ENCODE measurements around the gene SSR2. TPM values are rescaled to one million over a fixed set of nuclear protein-coding genes. Genes with fewer than 3 reads are reported as not detected.
"Not testable (repeated sequence)": the region's sequence is repeated elsewhere in the genome, so short reads cannot be mapped to it uniquely, and the experiment has no call there.

The SSR2 gene
- total RNA-seq, 1 donor from 2014 or later, result 236 TPM

- H4K20me1 ChIP-seq (ENCODE audit: insufficient read depth, low read length), result peaks cover 8% of the 10 kb centered on the region
- peaks cover 9% of the 10 kb centered on the region for H3K4me1 ChIP-seq (ENCODE audit: insufficient read depth, low read length)
- Mint-ChIP-seq H3K9me3 (ENCODE audit: unreplicated experiment) (peaks cover 1% of the 10 kb centered on the region), H3K27ac (ENCODE audit: unreplicated experiment) (no peak overlapping the region), H3K4me1 (ENCODE audit: low read depth, unreplicated experiment) (no peaks in the 10 kb centered on the region), H3K4me3 (ENCODE audit: unreplicated experiment) (no peak overlapping the region), H3K36me3 (ENCODE audit: low read depth, unreplicated experiment) (peaks cover 34% of the 10 kb centered on the region), H3K27me3 (ENCODE audit: low read depth, unreplicated experiment) (no peaks in the 10 kb centered on the region)
- no peak overlapping the region for H2AFZ ChIP-seq (ENCODE audit: low read depth, low read length)
- no peak overlapping the region for H3K4me2 ChIP-seq (ENCODE audit: low read length)
- no peak overlapping the region for H3K4me3 ChIP-seq (ENCODE audit: insufficient read depth, low read depth, low read length)
- no peaks in the 10 kb centered on the region for H3K9me3 ChIP-seq (ENCODE audit: insufficient read depth, low read depth, low read length)
- no peaks in the 10 kb centered on the region for H3K27me3 ChIP-seq (ENCODE audit: insufficient read depth, low read length)
- H3K79me2 ChIP-seq (ENCODE audit: insufficient read depth, low read length), result no peaks in the 10 kb centered on the region
- no peak overlapping the region for H3K27ac ChIP-seq (ENCODE audit: low read depth, low read length)
- FAIRE-seq (no peak), DNase-seq (ENCODE audit: low read depth) (no peak)
- no peak overlapping the region for H3K9ac ChIP-seq (ENCODE audit: low read length)
- H3K36me3 ChIP-seq (ENCODE audit: insufficient read depth, low read length), result peaks cover 28% of the 10 kb centered on the region
- no peak for TF ChIP-seq EZH2 (IDR thresholded peaks at IDR 0.05; ENCODE audit: insufficient read depth, low read length)
- no peak for TF ChIP-seq CTCF (IDR thresholded peaks at IDR 0.05; ENCODE audit: insufficient read depth, low read depth, low read length)
Measured at GRCh38 chr1:156045076-156045475, 24.3 kb upstream of the SSR2 start.

GRCh38 chr1:156042828-156043227 lies 22.1 kb upstream of the SSR2 start:
- FAIRE-seq (no peak), DNase-seq (ENCODE audit: low read depth) (no peak)
- H3K27me3 Mint-ChIP-seq (ENCODE audit: low read depth, unreplicated experiment), result no peaks in the 10 kb centered on the region
- H3K36me3 Mint-ChIP-seq (ENCODE audit: low read depth, unreplicated experiment), result peaks cover 21% of the 10 kb centered on the region
- Histone ChIP-seq H3K4me3 (ENCODE audit: insufficient read depth, low read depth, low read length) (no peak overlapping the region), H2AFZ (ENCODE audit: low read depth, low read length) (no peak overlapping the region), H3K4me2 (ENCODE audit: low read length) (no peak overlapping the region), H3K79me2 (ENCODE audit: insufficient read depth, low read length) (no peaks in the 10 kb centered on the region), H4K20me1 (ENCODE audit: insufficient read depth, low read length) (no peaks in the 10 kb centered on the region), H3K4me1 (ENCODE audit: insufficient read depth, low read length) (peaks cover 9% of the 10 kb centered on the region), H3K9me3 (ENCODE audit: insufficient read depth, low read depth, low read length) (no peaks in the 10 kb centered on the region), H3K36me3 (ENCODE audit: insufficient read depth, low read length) (peaks cover 14% of the 10 kb centered on the region), H3K9ac (ENCODE audit: low read length) (no peak overlapping the region), H3K27ac (ENCODE audit: low read depth, low read length) (no peak overlapping the region), H3K27me3 (ENCODE audit: insufficient read depth, low read length) (no peaks in the 10 kb centered on the region)
- TF ChIP-seq CTCF (IDR thresholded peaks at IDR 0.05; ENCODE audit: insufficient read depth, low read depth, low read length) (no peak), EZH2 (IDR thresholded peaks at IDR 0.05; ENCODE audit: insufficient read depth, low read length) (no peak)
- no peak overlapping the region for H3K27ac Mint-ChIP-seq (ENCODE audit: unreplicated experiment)
- H3K4me1 Mint-ChIP-seq (ENCODE audit: low read depth, unreplicated experiment), result no peaks in the 10 kb centered on the region
- peaks cover 1% of the 10 kb centered on the region for H3K9me3 Mint-ChIP-seq (ENCODE audit: unreplicated experiment)
- H3K4me3 Mint-ChIP-seq (ENCODE audit: unreplicated experiment), result no peak overlapping the region

GRCh38 chr1:156034991-156035390 lies 14.2 kb upstream of the SSR2 start:
- H3K4me3 ChIP-seq (ENCODE audit: insufficient read depth, low read depth, low read length); H3K4me2 ChIP-seq (ENCODE audit: low read length); H3K27me3 ChIP-seq (ENCODE audit: insufficient read depth, low read length); DNase-seq (ENCODE audit: low read depth); H3K4me1 Mint-ChIP-seq (ENCODE audit: low read depth, unreplicated experiment); FAIRE-seq; H3K27ac Mint-ChIP-seq (ENCODE audit: unreplicated experiment); H3K4me3 Mint-ChIP-seq (ENCODE audit: unreplicated experiment); H2AFZ ChIP-seq (ENCODE audit: low read depth, low read length); H3K9ac ChIP-seq (ENCODE audit: low read length); H3K36me3 Mint-ChIP-seq (ENCODE audit: low read depth, unreplicated experiment); H3K36me3 ChIP-seq (ENCODE audit: insufficient read depth, low read length); H4K20me1 ChIP-seq (ENCODE audit: insufficient read depth, low read length); H3K9me3 Mint-ChIP-seq (ENCODE audit: unreplicated experiment); H3K27me3 Mint-ChIP-seq (ENCODE audit: low read depth, unreplicated experiment); H3K79me2 ChIP-seq (ENCODE audit: insufficient read depth, low read length); H3K9me3 ChIP-seq (ENCODE audit: insufficient read depth, low read depth, low read length); H3K27ac ChIP-seq (ENCODE audit: low read depth, low read length); H3K4me1 ChIP-seq (ENCODE audit: insufficient read depth, low read length): not testable (repeated sequence)
